IPS-15b (cell line): Measurements from ENCODE around the gene MXD1.
A peak's percentile ranks its signal among the peaks of the same experiment; 100 is the strongest.
"Not testable (repeated sequence)": the region's sequence is repeated elsewhere in the genome, so short reads cannot be mapped to it uniquely, and the experiment has no call there.

ENCODE experiments used
- H3K27me3 ChIP-seq: one replicate; pipeline ENCODE4 v1.6.1; 2013; ENCODE audit warnings: low read length; ENCODE audit not compliant: control insufficient read depth, insufficient read depth
- H3K36me3 ChIP-seq: one replicate; pipeline ENCODE4 v1.6.1; 2013; ENCODE audit warnings: low read length; ENCODE audit not compliant: control insufficient read depth, insufficient read depth
- H3K4me1 ChIP-seq: one replicate; pipeline ENCODE4 v1.6.1; 2013; ENCODE audit warnings: mild to moderate bottlenecking, low read length; ENCODE audit not compliant: control insufficient read depth, insufficient read depth
- H3K4me3 ChIP-seq: one replicate; pipeline ENCODE4 v1.5.1; 2013; ENCODE audit warnings: low read depth, low read length
- H3K9ac ChIP-seq: one replicate; pipeline ENCODE4 v1.6.1; 2013; ENCODE audit warnings: low read depth, mild to moderate bottlenecking, low read length
- H3K9me3 ChIP-seq: one replicate; pipeline ENCODE4 v1.6.1; 2013; ENCODE audit warnings: mild to moderate bottlenecking, low read length; ENCODE audit not compliant: control insufficient read depth, insufficient read depth

MXD1 gene, protein sequence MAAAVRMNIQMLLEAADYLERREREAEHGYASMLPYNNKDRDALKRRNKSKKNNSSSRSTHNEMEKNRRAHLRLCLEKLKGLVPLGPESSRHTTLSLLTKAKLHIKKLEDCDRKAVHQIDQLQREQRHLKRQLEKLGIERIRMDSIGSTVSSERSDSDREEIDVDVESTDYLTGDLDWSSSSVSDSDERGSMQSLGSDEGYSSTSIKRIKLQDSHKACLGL

DNA sequence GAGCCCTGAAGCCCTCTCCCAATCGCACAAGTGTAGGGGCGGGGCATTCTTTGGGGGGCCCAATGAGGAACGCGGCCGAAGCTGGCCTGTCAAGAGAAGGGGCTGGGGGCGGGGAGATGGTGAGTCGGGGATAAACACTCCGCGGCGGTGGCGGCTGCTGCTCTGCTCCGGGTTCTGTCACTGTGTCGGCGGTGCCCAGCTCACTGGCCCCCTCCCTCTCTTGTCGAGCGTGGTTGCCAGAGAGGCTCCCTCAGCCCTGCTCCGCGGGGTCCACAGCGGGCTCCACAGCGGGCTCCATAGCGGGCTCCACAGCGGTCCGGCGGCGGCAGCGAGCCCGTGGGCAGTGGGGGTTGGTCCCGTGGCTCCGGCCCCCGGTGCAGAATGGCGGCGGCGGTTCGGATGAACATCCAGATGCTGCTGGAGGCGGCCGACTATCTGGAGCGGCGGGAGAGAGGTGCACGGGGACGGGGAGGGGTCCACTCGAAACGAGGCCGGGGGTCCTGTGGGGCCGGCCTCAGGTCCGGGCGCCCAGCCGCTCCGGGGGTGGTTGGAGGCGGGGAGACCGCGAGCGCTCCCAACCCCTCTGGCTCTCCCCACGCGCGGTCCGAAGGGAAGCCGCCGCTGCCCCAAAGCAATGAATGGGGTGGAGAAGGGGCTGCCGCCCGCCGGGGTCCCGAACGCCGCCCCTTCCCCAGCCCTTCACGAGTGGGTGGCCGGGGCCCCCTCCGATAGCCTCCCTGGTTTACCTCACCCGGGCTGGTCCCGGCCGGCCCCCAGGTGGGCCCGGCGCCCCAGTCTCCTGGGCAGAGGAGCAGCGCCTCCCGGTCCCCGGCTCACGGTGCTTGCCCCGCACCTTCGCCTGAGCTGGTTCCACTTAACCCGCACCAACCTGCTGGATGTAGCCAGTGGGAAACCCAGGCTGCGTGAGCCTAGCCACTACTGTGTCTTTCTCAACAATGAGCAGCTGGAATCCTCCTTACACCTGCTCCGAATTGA is at the start of gene MXD1:
MXD1 (plus strand) TSS at position 160 of the 996 bp plus-strand sequence; CDS start at position 382, 222 bp downstream.
- H3K4me1 ChIP-seq, result no peaks in the 10 kb centered on the region
- H3K9ac ChIP-seq, result peak within 1 kb of the TSS; percentile 87
- H3K4me3 ChIP-seq, result peak within 1 kb of the TSS; percentile 66
- H3K9me3 ChIP-seq, result no peaks in the 10 kb centered on the region
- no peaks in the 10 kb centered on the region for H3K36me3 ChIP-seq
- H3K27me3 ChIP-seq, result no peaks in the 10 kb centered on the region

DNA sequence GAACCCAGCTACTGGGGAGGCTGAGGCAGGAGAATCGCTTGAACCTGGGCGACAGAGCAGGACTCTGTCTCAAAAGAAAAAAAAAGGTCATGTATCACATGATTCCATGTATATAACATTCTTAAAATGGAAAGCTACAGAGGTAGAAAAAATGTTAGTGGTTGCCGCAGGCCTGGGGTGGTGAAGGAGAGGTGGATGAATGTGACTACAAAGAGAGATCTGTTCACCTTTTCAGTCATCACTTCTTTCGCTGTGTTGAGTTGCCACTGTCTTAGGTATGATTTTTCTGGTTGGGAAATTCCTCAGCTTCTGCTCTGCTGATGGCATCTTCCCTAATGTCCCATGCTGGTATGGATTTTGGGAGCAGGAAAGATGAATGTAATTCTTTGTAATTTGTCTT is 26.5 kb upstream of the MXD1 start:
- no peak overlapping the region for H3K4me3 ChIP-seq
- H3K9me3 ChIP-seq, result no peaks in the 10 kb centered on the region
- H3K36me3 ChIP-seq, result no peaks in the 10 kb centered on the region
- H3K4me1 ChIP-seq, result no peaks in the 10 kb centered on the region
- H3K27me3 ChIP-seq, result no peaks in the 10 kb centered on the region
- no peak overlapping the region for H3K9ac ChIP-seq

DNA sequence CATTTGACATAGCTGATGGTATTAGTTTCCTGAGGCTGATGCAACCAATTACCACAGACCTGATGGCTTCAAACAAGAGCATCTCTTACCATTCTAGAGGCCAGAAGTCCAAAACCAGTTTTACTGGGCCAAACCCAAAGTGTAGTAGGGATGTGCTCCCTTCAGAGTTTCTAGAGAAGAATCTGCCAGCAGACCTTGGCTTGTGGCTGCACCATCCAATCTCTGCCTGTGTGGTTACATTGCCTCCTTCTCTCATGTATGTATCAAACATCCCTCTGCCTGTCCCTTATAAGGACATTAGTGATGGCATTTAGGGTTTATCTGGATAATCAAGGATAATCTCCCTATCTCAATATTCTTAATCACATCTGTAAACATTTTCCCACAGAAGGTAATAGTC is 25.6 kb upstream of the MXD1 start:
- no peaks in the 10 kb centered on the region for H3K36me3 ChIP-seq
- H3K27me3 ChIP-seq, result no peaks in the 10 kb centered on the region
- no peak overlapping the region for H3K9ac ChIP-seq
- H3K4me3 ChIP-seq, result no peak overlapping the region
- no peaks in the 10 kb centered on the region for H3K4me1 ChIP-seq
- H3K9me3 ChIP-seq, result no peaks in the 10 kb centered on the region

DNA sequence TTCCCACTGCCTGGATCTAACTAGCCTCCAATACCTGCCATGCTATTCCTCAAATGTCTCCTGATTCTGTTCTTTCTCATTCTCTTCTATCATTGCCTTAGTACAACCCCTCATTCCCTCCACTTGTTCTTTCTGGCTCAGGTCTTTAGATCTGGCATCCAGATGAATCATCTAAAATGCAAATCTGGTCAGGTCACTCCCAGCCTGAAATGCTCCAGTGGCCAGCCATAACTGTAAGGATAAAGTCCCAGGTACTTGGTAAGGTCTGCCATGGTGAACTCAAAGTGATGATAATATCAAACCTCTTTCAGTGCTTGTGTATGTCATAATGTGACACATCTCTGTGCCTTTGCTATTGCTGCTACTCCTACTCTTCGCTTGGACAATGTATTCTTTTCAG is 24.0 kb upstream of the MXD1 start:
- H3K9ac ChIP-seq, result no peak overlapping the region
- H3K4me1 ChIP-seq, result no peaks in the 10 kb centered on the region
- H3K9me3 ChIP-seq, result no peaks in the 10 kb centered on the region
- H3K4me3 ChIP-seq, result no peak overlapping the region
- H3K36me3 ChIP-seq, result no peaks in the 10 kb centered on the region
- H3K27me3 ChIP-seq, result no peaks in the 10 kb centered on the region

DNA sequence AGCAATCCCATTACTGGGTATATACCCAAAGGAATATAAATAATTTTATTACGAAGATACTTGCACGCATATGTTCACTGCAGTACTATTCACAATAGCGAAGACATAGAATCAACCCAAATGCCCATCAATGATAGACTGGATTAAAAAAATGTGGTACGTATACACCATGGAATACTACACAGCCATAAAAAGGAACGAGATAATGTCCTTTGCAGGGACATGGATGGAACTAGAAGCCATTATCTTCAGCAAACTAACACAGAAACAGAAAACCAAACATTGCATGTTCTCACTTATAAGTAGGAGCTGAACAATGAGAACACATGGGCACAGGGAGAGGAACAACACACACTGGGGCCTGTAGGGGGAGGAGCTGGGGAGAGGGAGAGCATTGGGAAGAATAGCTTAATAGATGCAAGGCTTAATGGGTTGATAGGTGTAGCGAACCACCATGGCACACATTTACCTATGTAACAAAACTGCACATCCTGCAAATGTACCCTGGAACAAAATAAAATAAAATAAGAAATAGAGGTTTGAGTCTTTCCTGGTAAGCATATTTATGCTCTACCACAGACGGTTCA is 22.0 kb upstream of the MXD1 start:
- H3K27me3 ChIP-seq, H3K9ac ChIP-seq, H3K4me1 ChIP-seq, H3K9me3 ChIP-seq, H3K36me3 ChIP-seq: not testable (repeated sequence)
- peak overlapping the region; percentile 91 for H3K4me3 ChIP-seq

DNA sequence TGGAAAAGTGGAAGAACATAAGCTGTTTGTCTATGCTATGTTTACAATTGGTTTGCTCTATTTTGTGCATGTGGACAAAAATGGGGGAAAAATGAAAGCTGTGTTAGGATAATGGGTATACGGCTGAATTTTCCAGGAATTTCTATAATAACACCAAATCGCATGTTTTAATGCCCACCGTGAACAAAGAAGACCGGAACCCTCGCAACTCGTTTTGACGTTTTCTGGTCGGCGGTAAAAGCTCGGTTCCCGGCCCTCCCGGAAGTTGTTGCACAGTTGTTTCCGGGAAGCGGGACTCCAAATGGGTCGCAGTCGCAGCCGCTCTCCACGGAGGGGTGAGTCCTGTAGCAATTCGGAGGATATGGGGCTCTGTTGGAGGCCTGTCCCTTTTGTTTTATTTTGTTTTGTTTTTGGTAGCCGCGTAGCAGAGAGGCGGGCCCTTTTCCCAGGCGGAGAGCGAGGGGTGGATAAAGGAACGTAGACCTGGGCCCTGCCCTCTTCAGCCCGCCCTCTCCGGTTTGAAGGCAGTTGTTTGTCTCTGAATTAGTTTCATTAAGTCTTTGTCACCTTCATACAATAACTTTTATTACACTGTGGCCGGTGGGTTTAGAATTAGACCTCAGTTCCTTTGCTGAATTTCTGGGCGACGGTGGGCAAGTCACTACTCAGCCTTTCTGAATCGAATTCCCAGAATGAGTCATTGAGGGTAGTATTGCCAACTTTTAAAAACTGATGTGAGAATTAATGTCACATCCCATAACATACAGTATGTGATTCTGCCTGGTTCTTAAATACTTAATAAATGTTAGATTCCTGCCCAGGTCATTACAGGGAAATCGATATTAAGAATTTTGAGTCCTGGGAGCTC is 21.0 kb upstream of the MXD1 start, which contains the start of gene SNRNP27:
SNRNP27 (plus strand) TSS at position 273 of the 868 bp plus-strand sequence; CDS start at position 302, 29 bp downstream.
- Histone ChIP-seq H3K4me3 (peak within 1 kb of the TSS; percentile 91), H3K4me1 (no peaks in the 10 kb centered on the region), H3K9me3 (no peaks in the 10 kb centered on the region)

DNA sequence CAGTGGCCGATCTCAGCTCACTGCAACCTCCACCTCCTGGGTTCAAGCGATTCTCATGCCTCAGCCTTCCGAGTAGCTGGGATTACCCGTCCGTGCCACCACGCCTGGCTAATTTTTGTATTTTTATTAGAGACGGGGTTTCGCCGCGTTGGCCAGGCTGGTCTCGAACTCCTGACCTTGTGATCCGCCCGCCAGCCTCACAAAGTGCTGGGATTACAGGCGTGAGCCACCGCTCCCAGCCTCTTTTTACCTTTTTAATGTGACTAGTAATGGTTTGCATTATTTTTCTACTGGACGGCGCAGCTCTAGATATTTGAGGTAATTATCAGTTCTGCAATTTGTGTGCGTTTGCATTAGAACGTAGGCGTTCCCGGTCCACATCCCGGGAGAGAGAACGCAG is 20.2 kb upstream of the MXD1 start:
- H3K36me3 ChIP-seq, result not testable (repeated sequence)

More for the DNA sequence above, 21.0 kb upstream of the MXD1 start, which contains the start of gene SNRNP27:
- Histone ChIP-seq H3K36me3 (no peaks in the 10 kb centered on the region), H3K9ac (peak within 1 kb of the TSS; percentile 94), H3K27me3 (no peaks in the 10 kb centered on the region)

DNA sequence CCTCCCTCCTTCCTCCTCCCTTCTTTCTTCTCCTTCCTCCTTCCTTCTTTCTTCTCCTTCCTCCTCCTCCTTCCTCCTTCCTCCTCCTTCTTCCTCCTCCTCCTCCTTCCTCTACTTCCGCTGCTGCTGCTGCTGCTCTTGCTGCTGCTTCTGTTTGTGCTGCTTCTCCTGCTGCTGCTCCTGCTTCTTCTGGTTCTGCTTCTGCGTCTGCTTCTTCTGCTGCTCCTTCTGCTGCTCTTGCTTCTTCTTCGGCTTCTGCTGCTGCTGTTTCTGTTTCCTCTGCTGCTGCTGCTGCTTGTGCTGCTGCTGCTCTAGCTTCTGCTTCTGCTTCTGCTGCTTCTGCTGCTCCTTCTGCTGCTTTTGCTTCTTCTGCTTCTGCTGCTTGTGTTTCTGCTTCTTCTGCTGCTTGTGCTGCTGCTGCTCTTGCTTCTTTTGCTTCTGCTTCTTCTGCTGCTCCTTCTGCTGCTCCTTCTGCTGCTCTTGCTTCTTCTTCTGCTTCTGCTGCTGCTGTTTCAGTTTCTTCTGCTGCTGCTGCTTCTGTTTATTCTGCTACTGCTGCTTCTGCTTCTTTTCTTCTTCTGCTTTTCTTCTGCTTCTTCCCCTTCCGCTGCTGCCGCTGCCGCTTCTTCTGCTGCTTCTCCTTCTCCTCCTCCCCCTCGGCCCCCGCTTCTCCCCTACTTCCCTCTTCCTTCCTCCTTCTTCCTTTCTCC is 12.5 kb upstream of the MXD1 start:
- Histone ChIP-seq H3K36me3 (peaks cover 13% of the 10 kb centered on the region), H3K4me3 (no peak overlapping the region), H3K9ac (no peak overlapping the region)

More for the DNA sequence above, 20.2 kb upstream of the MXD1 start:
- Histone ChIP-seq H3K9ac (peak overlapping the region; percentile 94), H3K4me3 (peak overlapping the region; percentile 91)
- H3K27me3 ChIP-seq, H3K9me3 ChIP-seq, H3K4me1 ChIP-seq: not testable (repeated sequence)

DNA sequence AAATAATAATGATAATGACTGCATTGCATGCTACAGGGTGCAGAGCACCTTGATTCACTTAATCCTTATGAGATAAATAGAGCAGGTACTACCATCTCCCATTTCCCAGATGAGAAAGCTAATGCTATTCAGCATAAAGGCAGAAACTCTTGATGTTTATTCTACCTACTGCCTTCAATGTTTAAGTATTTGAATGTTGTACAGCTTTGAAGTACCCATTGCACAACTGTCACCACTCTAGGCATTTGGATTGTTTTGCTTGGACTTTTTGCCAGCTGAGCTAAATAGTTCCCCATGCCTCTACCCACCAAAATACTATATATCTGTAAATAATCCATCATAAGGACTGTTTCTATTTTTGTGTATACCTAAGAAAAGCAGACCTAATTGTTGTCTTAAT is 7.7 kb upstream of the MXD1 start:
- peaks cover 10% of the 10 kb centered on the region for H3K36me3 ChIP-seq
- no peaks in the 10 kb centered on the region for H3K9me3 ChIP-seq
- no peak overlapping the region for H3K4me3 ChIP-seq
- no peaks in the 10 kb centered on the region for H3K27me3 ChIP-seq
- H3K4me1 ChIP-seq, result no peaks in the 10 kb centered on the region
- no peak overlapping the region for H3K9ac ChIP-seq

More for the DNA sequence above, 12.5 kb upstream of the MXD1 start:
- H3K27me3 ChIP-seq, result no peaks in the 10 kb centered on the region
- H3K9me3 ChIP-seq, result no peaks in the 10 kb centered on the region
- H3K4me1 ChIP-seq, result no peaks in the 10 kb centered on the region

DNA sequence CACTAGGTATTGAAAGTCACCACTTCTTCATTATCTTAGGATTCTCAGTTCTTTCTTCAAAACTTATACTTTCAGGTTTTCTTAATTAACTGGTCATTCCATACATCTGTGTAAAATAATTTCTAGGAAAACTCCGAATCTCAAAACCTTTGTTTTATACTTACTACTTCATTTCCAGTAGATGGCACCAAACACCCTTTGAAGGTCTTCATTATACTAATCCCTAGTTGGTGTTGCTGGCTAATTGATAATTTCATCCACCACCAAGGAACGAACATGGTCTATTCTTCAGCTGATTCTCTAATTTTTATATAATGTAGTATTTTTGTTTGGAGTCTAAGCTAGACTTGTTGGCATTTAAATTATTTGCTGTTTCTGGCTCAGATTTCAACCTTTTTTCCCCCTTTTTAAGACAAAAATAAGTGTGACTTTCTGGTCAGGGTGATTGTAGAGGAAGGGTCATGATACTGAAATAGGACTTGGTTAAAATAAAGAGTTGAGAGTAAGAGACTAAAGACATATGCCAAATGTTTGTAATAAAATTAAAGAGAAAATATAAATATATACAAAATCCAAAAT is 2.8 kb upstream of the MXD1 start:
- Histone ChIP-seq H3K36me3 (peaks cover 3% of the 10 kb centered on the region), H3K9ac (no peak overlapping the region), H3K27me3 (no peaks in the 10 kb centered on the region), H3K4me3 (no peak overlapping the region), H3K9me3 (no peaks in the 10 kb centered on the region), H3K4me1 (no peaks in the 10 kb centered on the region)
